Naive thymus-derived CD8-positive, alpha-beta T cell (primary cell): ENCODE measurements around the gene ADGRE2. TPM values are rescaled to one million over a fixed set of nuclear protein-coding genes. Genes with fewer than 3 reads are reported as not detected.

Source experiments
- ATAC-seq, 2 donors: fragments of 150-1000 bp; cut with Tn5 transposase in 1 of 2; sonication (Bioruptor Pico), chemical (Tn5 transposase) in 1 of 2; 1 replicate in 1 of 2; 2 replicates in 1 of 2; pipeline ENCODE4 v1.10.0; 2021; ENCODE audit warnings: mild to moderate bottlenecking in 2 of 2, moderate library complexity in 2 of 2
- POLR2A ChIA-PET: fragments of 350-600 bp; sonication (Branson Sonifier 250); formaldehyde crosslinking; loops from one replicate; lab custom pipeline; 2021; ENCODE audit warnings: antibody characterized with exemption; lab: Charles Lee
- DNase-seq, 10 donors: peaks; one replicate each; pipeline versions ENCODE4 v3.0.0 to v3.0.0-alpha.2; 2020 to 2022
- H3K27ac Mint-ChIP-seq, 10 donors: one replicate each; pipeline ENCODE4 v1.8.0; 2020 to 2022; ENCODE audit warnings: mild to moderate bottlenecking in 10 of 10, mixed read lengths in 10 of 10, moderate library complexity in 4 of 10, inconsistent platforms in 1 of 10
- H3K27me3 Mint-ChIP-seq, 5 donors: one replicate each; pipeline ENCODE4 v1.8.0; 2021 to 2022; ENCODE audit warnings: mixed read lengths in 5 of 5
- H3K36me3 Mint-ChIP-seq, 3 donors: one replicate each; pipeline ENCODE4 v1.8.0; 2020 to 2022; ENCODE audit warnings: mixed read lengths in 3 of 3, mild to moderate bottlenecking in 2 of 3, inconsistent platforms in 1 of 3
- H3K4me1 Mint-ChIP-seq, 4 donors: one replicate each; pipeline ENCODE4 v1.8.0; 2021 to 2022; ENCODE audit warnings: mixed read lengths in 4 of 4
- H3K4me3 Mint-ChIP-seq, 10 donors: one replicate each; pipeline ENCODE4 v1.8.0; 2020 to 2022; ENCODE audit warnings: mild to moderate bottlenecking in 10 of 10, mixed read lengths in 10 of 10, moderate library complexity in 6 of 10, inconsistent platforms in 1 of 10
- H3K9me3 Mint-ChIP-seq, 9 donors: one replicate each; pipeline ENCODE4 v1.8.0; 2020 to 2022; ENCODE audit warnings: mixed read lengths in 9 of 9, mild to moderate bottlenecking in 3 of 9, inconsistent platforms in 1 of 9, moderate library complexity in 1 of 9
- polyA plus RNA-seq, 3 donors: library from polyadenylated mRNA; unstranded; fragments of 300-500 nt; fragmentation: Illumina TruSeq; gene quantifications; one replicate each; pipeline ENCODE4 v1.2.3, GENCODE V29; 2021
- total RNA-seq, 8 experiments: library from RNA in 2 of 8; stranded (reverse) in 2 of 8; gene quantifications; one replicate each; pipeline ENCODE4 v1.2.3 and lab custom pipeline; 2021 to 2026

The ADGRE2 gene
- total and polyA plus RNA-seq, 5 experiments from 2014 or later, result not detected

DNA sequence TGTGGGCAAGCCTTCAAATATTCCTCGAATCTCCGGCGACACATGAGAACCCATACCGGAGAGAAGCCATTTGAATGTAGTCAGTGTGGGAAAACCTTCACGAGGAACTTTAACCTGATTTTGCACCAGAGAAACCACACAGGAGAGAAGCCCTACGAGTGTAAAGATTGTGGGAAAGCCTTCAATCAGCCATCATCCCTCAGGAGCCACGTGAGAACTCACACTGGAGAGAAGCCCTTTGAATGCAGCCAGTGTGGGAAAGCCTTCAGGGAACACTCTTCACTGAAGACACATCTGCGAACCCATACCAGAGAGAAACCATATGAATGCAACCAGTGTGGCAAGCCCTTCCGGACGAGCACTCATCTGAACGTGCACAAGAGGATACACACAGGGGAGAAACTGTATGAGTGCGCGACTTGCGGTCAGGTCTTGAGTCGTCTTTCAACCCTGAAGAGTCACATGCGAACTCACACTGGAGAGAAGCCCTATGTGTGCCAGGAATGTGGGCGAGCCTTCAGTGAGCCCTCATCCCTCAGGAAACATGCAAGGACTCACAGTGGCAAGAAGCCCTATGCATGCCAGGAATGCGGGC, 59.7 kb downstream of the ADGRE2 start:
- DNase-seq (no peak), ATAC-seq (no peak)
- Mint-ChIP-seq H3K36me3 (peaks cover 76 to 96% (median 86%) of the 10 kb centered on the region in 3 donors), H3K4me1 (no peaks in the 10 kb centered on the region), H3K9me3 (peaks cover 10 to 100% (median 52%) of the 10 kb centered on the region in 9 donors), H3K27ac (no peak overlapping the region), H3K4me3 (peak overlapping the region in 1 of 10 donors; percentile 10), H3K27me3 (no peaks in the 10 kb centered on the region)
- POLR2A ChIA-PET, result no interaction called here

DNA sequence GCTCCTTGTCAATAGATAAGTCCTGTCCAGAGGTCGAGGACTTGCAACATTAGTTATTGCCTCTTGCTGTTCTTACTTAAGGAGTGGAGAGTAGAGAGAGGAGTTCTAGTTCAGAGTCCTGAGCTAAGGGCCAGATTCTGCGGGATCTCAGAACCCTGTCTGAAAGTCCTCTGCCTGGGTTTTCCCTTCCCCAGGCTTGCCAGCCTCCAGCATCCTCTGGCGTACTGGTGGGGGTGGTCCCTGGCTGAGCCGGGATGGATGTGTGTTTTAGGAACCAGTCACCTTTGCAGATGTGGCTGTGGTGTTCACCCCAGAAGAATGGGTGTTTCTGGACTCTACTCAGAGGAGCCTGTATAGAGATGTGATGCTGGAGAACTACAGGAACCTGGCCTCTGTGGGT, 62.5 kb downstream of the ADGRE2 start:
- peaks cover 0 to 2% (median 0%) of the 10 kb centered on the region in 4 donors for H3K4me1 Mint-ChIP-seq
- peaks cover 74 to 98% (median 95%) of the 10 kb centered on the region in 3 donors for H3K36me3 Mint-ChIP-seq
- peaks cover 22 to 94% (median 51%) of the 10 kb centered on the region in 9 donors for H3K9me3 Mint-ChIP-seq
- no peak overlapping the region for H3K27ac Mint-ChIP-seq
- H3K4me3 Mint-ChIP-seq, result no peak overlapping the region
- POLR2A ChIA-PET, result no interaction called here
- no peaks in the 10 kb centered on the region for H3K27me3 Mint-ChIP-seq
- DNase-seq, result no peak
- ATAC-seq, result no peak

DNA sequence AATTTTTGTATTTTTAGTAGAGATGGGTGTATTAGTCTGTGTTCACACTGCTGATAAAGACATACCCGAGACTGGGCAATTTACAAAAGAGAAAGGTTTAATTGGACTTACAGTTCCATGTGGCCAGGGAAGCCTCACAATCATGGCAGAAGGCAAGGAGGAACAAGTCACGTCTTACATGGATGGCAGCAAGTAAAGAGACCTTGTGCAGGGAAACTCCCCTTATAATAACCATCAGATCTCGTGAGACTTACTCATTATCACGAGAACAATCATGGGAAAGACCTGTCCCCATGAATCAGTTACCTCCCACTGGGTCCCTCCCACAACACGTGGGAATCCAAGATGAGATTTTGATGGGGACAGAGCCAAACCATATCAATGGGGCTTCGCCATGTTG, 73.9 kb downstream of the ADGRE2 start:
- peaks cover 22 to 90% (median 88%) of the 10 kb centered on the region in 3 donors for H3K36me3 Mint-ChIP-seq

DNA sequence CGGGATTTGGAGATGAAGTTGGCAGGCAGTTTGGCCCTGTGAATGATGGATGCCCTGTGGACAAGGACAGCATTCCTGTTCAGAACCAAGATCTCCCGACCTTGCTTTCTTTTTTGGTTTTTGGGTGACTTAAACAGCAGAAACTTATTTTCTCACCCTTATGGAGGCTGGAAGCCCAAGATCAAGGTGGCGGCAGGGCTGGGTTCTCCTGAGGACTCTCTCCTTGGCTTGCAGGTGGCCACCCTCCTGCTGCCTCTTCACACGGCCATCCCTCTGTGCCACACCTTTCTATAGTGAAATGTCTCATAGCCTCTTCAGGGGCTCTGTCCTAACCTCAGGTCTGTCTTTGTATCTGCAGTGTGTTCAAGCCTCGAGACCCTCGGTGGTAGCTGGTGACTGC, 74.5 kb downstream of the ADGRE2 start:
- Mint-ChIP-seq H3K27me3 (no peaks in the 10 kb centered on the region), H3K27ac (no peak overlapping the region), H3K4me1 (peaks cover 0 to 3% (median 0%) of the 10 kb centered on the region in 4 donors), H3K4me3 (no peak overlapping the region), H3K36me3 (peaks cover 16 to 89% (median 87%) of the 10 kb centered on the region in 3 donors), H3K9me3 (peaks cover 0 to 2% (median 0%) of the 10 kb centered on the region in 9 donors)
- ATAC-seq (no peak), DNase-seq (no peak)
- POLR2A ChIA-PET, result no interaction called here

More for the DNA sequence above, 73.9 kb downstream of the ADGRE2 start:
- no peak overlapping the region for H3K4me3 Mint-ChIP-seq
- peak overlapping the region in 1 of 10 donors; percentile 57 for H3K27ac Mint-ChIP-seq
- no peaks in the 10 kb centered on the region for H3K27me3 Mint-ChIP-seq
- POLR2A ChIA-PET, result no interaction called here
- peaks cover 0 to 2% (median 0%) of the 10 kb centered on the region in 9 donors for H3K9me3 Mint-ChIP-seq
- DNase-seq (no peak), ATAC-seq (no peak)
- H3K4me1 Mint-ChIP-seq, result peaks cover 0 to 3% (median 0%) of the 10 kb centered on the region in 4 donors

DNA sequence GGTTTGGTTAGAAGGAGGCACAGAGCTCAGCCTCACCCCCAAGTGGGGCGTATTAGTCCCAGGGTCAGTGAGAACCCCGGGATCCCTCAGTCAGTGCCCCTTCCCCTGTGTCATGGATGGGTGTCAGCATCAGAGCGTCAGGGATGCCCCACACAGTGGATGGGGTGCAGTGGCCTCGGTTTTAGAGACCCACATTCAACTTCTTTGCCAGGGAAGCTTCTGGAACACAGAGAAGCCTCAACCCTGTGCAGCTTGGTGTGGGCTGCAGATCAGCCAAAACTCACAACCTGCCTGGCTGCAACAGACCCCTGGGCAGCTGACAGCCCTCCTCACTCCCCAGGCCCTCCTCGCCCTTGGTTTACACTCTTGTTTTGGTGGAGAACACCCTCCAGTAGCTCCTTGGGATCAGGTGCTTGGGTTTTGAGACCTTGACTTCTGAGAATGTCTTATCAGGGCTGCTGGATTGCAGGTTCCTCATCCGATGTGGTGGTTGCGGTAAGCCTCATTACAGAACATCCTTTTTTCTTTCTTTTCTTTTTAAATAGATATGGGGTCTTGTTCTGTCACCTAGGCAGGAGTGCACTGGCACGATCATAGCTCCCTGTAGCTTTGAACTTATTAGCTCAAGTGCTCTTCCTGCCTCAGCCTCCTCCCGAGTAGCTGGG, 77.5 kb downstream of the ADGRE2 start:
- no peak overlapping the region for H3K27ac Mint-ChIP-seq
- H3K36me3 Mint-ChIP-seq, result peaks cover 13 to 91% (median 79%) of the 10 kb centered on the region in 3 donors
- no peak for ATAC-seq
- no peak overlapping the region for H3K4me3 Mint-ChIP-seq
- no peaks in the 10 kb centered on the region for H3K27me3 Mint-ChIP-seq
- peaks cover 0 to 2% (median 0%) of the 10 kb centered on the region in 4 donors for H3K4me1 Mint-ChIP-seq
- H3K9me3 Mint-ChIP-seq, result peaks cover 0 to 2% (median 0%) of the 10 kb centered on the region in 9 donors
- DNase-seq, result no peak
- POLR2A ChIA-PET, result no interaction called here

DNA sequence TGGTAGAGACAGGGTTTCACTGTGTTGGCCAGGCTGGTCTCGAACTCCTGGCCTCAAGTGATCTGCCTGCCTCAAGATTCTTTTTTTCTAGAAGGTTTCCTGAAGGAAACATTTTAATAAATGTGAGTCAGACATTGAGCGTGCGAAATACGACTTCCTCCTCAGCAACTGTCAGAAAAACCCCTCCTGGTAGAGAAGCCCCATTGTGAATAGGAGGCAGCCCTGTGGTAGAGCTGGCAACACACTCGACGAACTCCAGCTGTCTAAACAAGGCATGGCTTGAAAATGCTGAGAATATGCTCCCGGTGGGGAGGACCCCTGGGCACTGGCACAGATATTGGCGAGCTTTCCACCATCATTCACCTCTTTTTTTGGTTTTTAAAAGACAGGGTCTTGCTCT, 78.7 kb downstream of the ADGRE2 start:
- DNase-seq (no peak), ATAC-seq (no peak)
- no peaks in the 10 kb centered on the region for H3K27me3 Mint-ChIP-seq
- no peak overlapping the region for H3K4me3 Mint-ChIP-seq
- peaks cover 0 to 2% (median 0%) of the 10 kb centered on the region in 9 donors for H3K9me3 Mint-ChIP-seq
- POLR2A ChIA-PET, result no interaction called here
- H3K27ac Mint-ChIP-seq, result no peak overlapping the region
- H3K4me1 Mint-ChIP-seq, result peaks cover 0 to 4% (median 0%) of the 10 kb centered on the region in 4 donors
- peaks cover 13 to 93% (median 73%) of the 10 kb centered on the region in 3 donors for H3K36me3 Mint-ChIP-seq

DNA sequence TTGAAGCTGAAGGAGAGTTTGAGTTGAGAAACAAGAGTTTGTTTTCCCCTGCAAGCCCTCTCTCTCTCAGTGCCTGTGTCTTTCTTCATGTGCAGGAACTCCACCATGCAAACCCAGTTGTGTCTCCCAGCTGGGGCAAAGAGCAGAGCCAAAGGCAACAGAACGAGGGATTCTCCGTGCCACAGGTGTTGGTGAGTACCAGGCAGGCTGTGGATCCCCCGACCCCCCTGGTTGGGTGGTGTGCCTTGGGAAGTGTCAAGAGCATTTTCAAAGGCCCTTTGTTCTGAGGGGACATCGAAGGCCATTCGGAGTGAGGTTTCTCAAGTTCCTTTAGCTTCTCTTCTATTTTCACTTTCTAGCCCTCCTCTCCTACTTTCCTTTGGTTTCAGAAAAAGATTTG, 82.9 kb downstream of the ADGRE2 start:
- Mint-ChIP-seq H3K27me3 (no peaks in the 10 kb centered on the region), H3K27ac (no peak overlapping the region), H3K36me3 (peaks cover 0 to 70% (median 37%) of the 10 kb centered on the region in 3 donors), H3K4me3 (no peak overlapping the region), H3K4me1 (peaks cover 6 to 23% (median 13%) of the 10 kb centered on the region in 4 donors), H3K9me3 (no peaks in the 10 kb centered on the region)
- POLR2A ChIA-PET, result no interaction called here
- no peak for DNase-seq
- no peak for ATAC-seq

DNA sequence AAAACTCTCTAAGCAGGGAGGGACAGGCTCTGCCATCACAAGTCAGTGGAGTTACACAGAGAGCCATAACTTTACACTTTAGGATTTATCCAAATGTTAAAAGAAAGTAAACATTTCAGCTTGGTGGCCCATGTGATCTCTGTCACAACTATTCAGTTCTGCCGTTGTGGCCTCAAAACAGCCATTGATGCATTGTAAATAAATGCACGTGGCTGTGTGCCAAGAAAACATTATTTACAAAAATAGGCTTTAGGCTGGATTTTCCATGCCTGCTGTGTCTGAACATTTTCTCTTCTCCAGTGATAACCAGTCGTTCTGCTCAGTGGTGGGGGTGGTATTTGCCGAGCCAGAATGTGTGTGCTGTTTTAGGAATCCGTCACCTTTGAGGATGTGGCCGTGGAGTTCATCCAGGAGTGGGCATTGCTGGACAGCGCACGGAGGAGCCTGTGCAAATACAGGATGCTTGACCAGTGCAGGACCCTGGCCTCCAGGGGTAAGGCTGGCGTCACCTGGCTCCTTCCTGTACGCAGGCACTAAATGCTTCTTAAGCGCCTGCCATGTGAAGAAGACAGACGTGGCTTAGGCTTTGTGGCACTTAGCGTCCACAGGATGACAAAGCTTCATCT, 83.6 kb downstream of the ADGRE2 start:
- DNase-seq (no peak), ATAC-seq (no peak)
- H3K27ac Mint-ChIP-seq, result no peak overlapping the region
- H3K36me3 Mint-ChIP-seq, result peaks cover 0 to 63% (median 30%) of the 10 kb centered on the region in 3 donors
- POLR2A ChIA-PET, result no interaction called here
- peaks cover 6 to 27% (median 16%) of the 10 kb centered on the region in 4 donors for H3K4me1 Mint-ChIP-seq
- H3K9me3 Mint-ChIP-seq, result no peaks in the 10 kb centered on the region
- H3K27me3 Mint-ChIP-seq, result no peaks in the 10 kb centered on the region
- no peak overlapping the region for H3K4me3 Mint-ChIP-seq

DNA sequence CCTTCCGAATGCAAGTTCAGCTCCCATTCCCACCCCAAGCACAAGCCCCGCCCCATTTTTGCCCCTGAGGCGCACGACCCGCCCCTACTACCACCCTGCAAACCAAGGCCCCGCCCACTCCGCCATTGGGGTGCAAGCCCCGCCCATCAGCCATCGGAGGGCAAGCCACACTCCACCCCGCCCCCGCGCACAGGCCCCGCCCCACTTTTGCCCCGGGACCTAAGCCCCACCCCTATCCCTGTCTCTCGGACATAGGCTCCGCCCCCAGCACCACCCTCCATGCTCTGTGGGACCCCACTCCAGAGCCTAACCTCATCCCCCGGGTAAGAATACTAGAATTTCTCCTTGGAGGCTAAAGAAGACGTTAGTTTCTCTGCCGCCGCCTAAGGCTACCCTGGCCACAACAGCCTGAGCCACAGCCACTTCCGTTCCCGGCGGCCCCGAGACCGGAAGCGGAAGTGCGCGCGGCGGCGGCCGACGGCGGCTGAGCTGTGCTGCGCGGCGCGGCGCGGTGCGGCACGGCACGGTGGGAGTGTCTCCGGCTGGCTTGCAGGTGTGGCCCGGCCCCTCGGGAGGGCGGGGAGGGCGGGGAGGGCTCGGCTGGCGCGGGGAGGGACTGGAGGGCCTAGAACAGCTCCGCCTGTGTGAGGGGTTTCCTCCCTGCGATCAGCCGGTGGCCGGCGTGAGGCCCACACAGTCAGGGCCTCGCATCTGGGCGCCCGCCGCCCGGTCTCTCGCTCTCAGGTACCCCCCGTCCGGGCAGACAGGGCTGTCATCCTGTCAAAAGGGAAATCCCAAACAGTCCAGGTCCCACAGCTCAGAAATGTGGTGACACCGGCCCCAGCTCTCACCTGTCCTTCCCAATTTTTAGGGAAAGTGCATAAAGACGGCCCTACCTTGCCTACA, 88.5 kb downstream of the ADGRE2 start, which contains the start of gene ZNF333:
ZNF333 (plus strand) TSS at position 451 of the 906 bp plus-strand sequence. CDS start 3,444 bp downstream, outside the sequence.
- POLR2A ChIA-PET, result interaction anchor here (0.6 to 1.6 kb wide), 7 partner anchors 116 to 1843 kb away, joined by 3 to 7 read pairs (median 4); partner anchors contain the start of genes DNAJB1 and NDUFB7
- H3K27ac Mint-ChIP-seq, result peak within 1 kb of the TSS; percentile 96 to 100 (median 99)
- no peaks in the 10 kb centered on the region for H3K27me3 Mint-ChIP-seq
- peaks cover 6 to 44% (median 19%) of the 10 kb centered on the region in 4 donors for H3K4me1 Mint-ChIP-seq
- DNase-seq (peak; percentile 94 to 99 (median 96)), ATAC-seq (peak; percentile 90 to 92)
- H3K4me3 Mint-ChIP-seq, result peak within 1 kb of the TSS; percentile 93 to 99 (median 95)
- peaks cover 0 to 17% (median 0%) of the 10 kb centered on the region in 3 donors for H3K36me3 Mint-ChIP-seq
- no peaks in the 10 kb centered on the region for H3K9me3 Mint-ChIP-seq

DNA sequence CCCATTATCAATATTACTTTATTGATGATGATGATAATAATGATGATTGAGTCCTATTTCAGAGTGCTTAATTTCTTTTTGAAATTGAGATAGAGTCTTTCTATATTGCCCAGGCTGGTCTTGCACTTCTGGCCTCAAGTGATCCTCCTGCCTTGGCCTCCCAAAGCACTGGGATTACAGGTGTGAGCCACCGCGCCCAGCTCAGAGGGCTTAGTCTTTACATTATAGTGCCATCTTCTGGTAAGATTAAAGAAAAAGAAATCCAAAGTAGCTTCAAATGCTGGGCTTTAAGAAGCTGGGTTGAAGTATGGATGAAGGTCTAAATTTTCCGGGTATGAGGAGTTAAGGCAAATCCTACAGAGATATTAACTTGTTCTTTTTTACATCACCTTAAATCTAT, 91.9 kb downstream of the ADGRE2 start:
- H3K27me3 Mint-ChIP-seq, result peaks cover 2 to 12% (median 6%) of the 10 kb centered on the region in 5 donors
- H3K27ac Mint-ChIP-seq, result peak overlapping the region in 2 of 10 donors; percentile 20 to 37
- DNase-seq (peak in 3 of 10 donors; percentile 21 to 24 (median 21)), ATAC-seq (no peak)
- H3K4me3 Mint-ChIP-seq, result no peak overlapping the region
- no peaks in the 10 kb centered on the region for H3K36me3 Mint-ChIP-seq
- H3K9me3 Mint-ChIP-seq, result peaks cover 0 to 1% (median 0%) of the 10 kb centered on the region in 9 donors
- POLR2A ChIA-PET, result interaction anchor here (0.6 to 1.3 kb wide), 4 partner anchors 104 to 169 kb away, joined by 3 to 6 read pairs (median 4); partner anchors contain the start of gene DNAJB1
- peaks cover 0 to 46% (median 10%) of the 10 kb centered on the region in 4 donors for H3K4me1 Mint-ChIP-seq

DNA sequence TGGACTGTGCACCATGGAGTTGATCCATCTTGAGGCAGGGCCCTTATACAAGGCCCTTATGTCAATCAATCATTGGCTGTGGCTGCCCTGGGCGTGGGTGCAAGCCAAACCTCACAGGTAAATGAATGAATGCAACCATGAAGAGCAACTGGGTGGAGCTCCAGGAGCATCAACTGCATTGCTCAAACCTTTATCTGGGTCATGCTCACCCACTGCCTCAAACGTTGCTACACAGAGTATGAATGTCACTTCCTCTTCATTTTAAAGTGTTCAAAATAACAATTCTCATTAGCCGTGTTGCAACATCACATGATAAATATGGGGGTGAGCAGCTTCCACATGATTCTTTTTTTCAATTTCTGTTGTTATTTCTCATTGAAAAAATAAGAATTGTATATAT, 94.9 kb downstream of the ADGRE2 start:
- Mint-ChIP-seq H3K27ac (no peak overlapping the region), H3K4me3 (no peak overlapping the region), H3K27me3 (peaks cover 2 to 12% (median 6%) of the 10 kb centered on the region in 5 donors), H3K4me1 (peaks cover 0 to 20% (median 0%) of the 10 kb centered on the region in 4 donors), H3K36me3 (no peaks in the 10 kb centered on the region), H3K9me3 (peaks cover 0 to 1% (median 0%) of the 10 kb centered on the region in 9 donors)
- ATAC-seq (no peak), DNase-seq (no peak)
- POLR2A ChIA-PET, result no interaction called here
